Measurements from ENCODE around the gene LMBRD1.

LMBRD1 gene

GRCh38 chr6:69719602-69720193 lies 77.1 kb downstream of the LMBRD1 start:
- H3K9me3 ChIP-seq (ENCODE audit: insufficient read depth, low read length, severe bottlenecking), result peaks cover 2% of the 10 kb centered on the region
- H3K4me2 ChIP-seq (ENCODE audit: insufficient read depth, low read length), result no peak overlapping the region
- no peaks in the 10 kb centered on the region for H4K20me1 ChIP-seq (ENCODE audit: insufficient read depth, low read length)
- H3K27ac ChIP-seq (ENCODE audit: low read length), result no peak overlapping the region
- no peaks in the 10 kb centered on the region for H3K4me1 ChIP-seq (ENCODE audit: insufficient read depth, low read length)
- H3K4me3 ChIP-seq (ENCODE audit: low read depth in 1 of 2, low read length in 2 of 2), result no peak overlapping the region
- no peaks in the 10 kb centered on the region for H3K79me2 ChIP-seq (ENCODE audit: insufficient read depth, low read length)
- no peaks in the 10 kb centered on the region for H3K27me3 ChIP-seq (ENCODE audit: insufficient read depth, low read length, poor library complexity)
- DNase-seq, result no peak
- H2AFZ ChIP-seq (ENCODE audit: low read depth, low read length), result no peak overlapping the region
- peak; percentile 39; the same call in 1 of the 3 replicates for ATAC-seq (ENCODE audit: insufficient read depth, low read depth)
- H3K36me3 ChIP-seq (ENCODE audit: insufficient read depth, low read length), result peaks cover 37% of the 10 kb centered on the region; the same call in 1 of the 2 replicates
- TF ChIP-seq EZH2 (IDR thresholded peaks at IDR 0.05; ENCODE audit: borderline replicate concordance, low read depth, low read length, severe bottlenecking) (no peak), CTCF (IDR thresholded peaks at IDR 0.05; ENCODE audit: borderline replicate concordance, extremely low read depth, low read length, poor library complexity, severe bottlenecking) (peak; percentile 34)
- no peak overlapping the region for H3K9ac ChIP-seq (ENCODE audit: low read depth, low read length)

- H3K4me2 ChIP-seq (ENCODE audit: insufficient read depth, low read length), result no peak overlapping the region
- no peaks in the 10 kb centered on the region for H3K27me3 ChIP-seq (ENCODE audit: insufficient read depth, low read length, poor library complexity)
- H3K79me2 ChIP-seq (ENCODE audit: insufficient read depth, low read length), result no peaks in the 10 kb centered on the region
- TF ChIP-seq EZH2 (IDR thresholded peaks at IDR 0.05; ENCODE audit: borderline replicate concordance, low read depth, low read length, severe bottlenecking) (no peak), CTCF (IDR thresholded peaks at IDR 0.05; ENCODE audit: borderline replicate concordance, extremely low read depth, low read length, poor library complexity, severe bottlenecking) (no peak)
- no peak overlapping the region for H3K27ac ChIP-seq (ENCODE audit: low read length)
- no peaks in the 10 kb centered on the region for H4K20me1 ChIP-seq (ENCODE audit: insufficient read depth, low read length)
- DNase-seq (no peak), ATAC-seq (ENCODE audit: insufficient read depth, low read depth) (no peak)
- H3K36me3 ChIP-seq (ENCODE audit: insufficient read depth, low read length), result 0 out of 2 replicates have a peak, but pooled peaks cover 4% of the 10 kb centered on the region
- no peak overlapping the region for H3K9ac ChIP-seq (ENCODE audit: low read depth, low read length)
- H3K4me1 ChIP-seq (ENCODE audit: insufficient read depth, low read length), result no peaks in the 10 kb centered on the region
- no peaks in the 10 kb centered on the region for H3K9me3 ChIP-seq (ENCODE audit: insufficient read depth, low read length, severe bottlenecking)
- no peak overlapping the region for H3K4me3 ChIP-seq (ENCODE audit: low read depth in 1 of 2, low read length in 2 of 2)
- no peak overlapping the region for H2AFZ ChIP-seq (ENCODE audit: low read depth, low read length)
Observed at GRCh38 chr6:69706724-69707123, 90.1 kb downstream of the LMBRD1 start.

GRCh38 chr6:69705954-69706353 lies 90.9 kb downstream of the LMBRD1 start:
- no peaks in the 10 kb centered on the region for H3K27me3 ChIP-seq (ENCODE audit: insufficient read depth, low read length, poor library complexity)
- 0 out of 2 replicates have a peak, but pooled peaks cover 4% of the 10 kb centered on the region for H3K36me3 ChIP-seq (ENCODE audit: insufficient read depth, low read length)
- H3K9ac ChIP-seq (ENCODE audit: low read depth, low read length), result no peak overlapping the region
- ATAC-seq (ENCODE audit: insufficient read depth, low read depth) (no peak), DNase-seq (no peak)
- H2AFZ ChIP-seq (ENCODE audit: low read depth, low read length), result no peak overlapping the region
- no peaks in the 10 kb centered on the region for H4K20me1 ChIP-seq (ENCODE audit: insufficient read depth, low read length)
- no peak overlapping the region for H3K27ac ChIP-seq (ENCODE audit: low read length)
- H3K4me2 ChIP-seq (ENCODE audit: insufficient read depth, low read length), result no peak overlapping the region
- TF ChIP-seq EZH2 (IDR thresholded peaks at IDR 0.05; ENCODE audit: borderline replicate concordance, low read depth, low read length, severe bottlenecking) (no peak), CTCF (IDR thresholded peaks at IDR 0.05; ENCODE audit: borderline replicate concordance, extremely low read depth, low read length, poor library complexity, severe bottlenecking) (no peak)
- H3K9me3 ChIP-seq (ENCODE audit: insufficient read depth, low read length, severe bottlenecking), result no peaks in the 10 kb centered on the region
- H3K4me1 ChIP-seq (ENCODE audit: insufficient read depth, low read length), result no peaks in the 10 kb centered on the region
- H3K79me2 ChIP-seq (ENCODE audit: insufficient read depth, low read length), result no peaks in the 10 kb centered on the region
- H3K4me3 ChIP-seq (ENCODE audit: low read depth in 1 of 2, low read length in 2 of 2), result no peak overlapping the region
